NCI-H1930 (cell line): ENCODE data around the gene CSPG4.
"Not testable (repeated sequence)": the region's sequence is repeated elsewhere in the genome, so short reads cannot be mapped to it uniquely, and the experiment has no call there.

Experiments
- DNase-seq, 2 experiments: peaks; one replicate each; lab custom pipeline; 2025; lab: John Stamatoyannopoulos, UW

Gene CSPG4

GRCh38 chr15:75738014-75738646 is 25.5 kb upstream of the CSPG4 start:
- no peak for DNase-seq

GRCh38 chr15:75737116-75738013 is 24.7 kb upstream of the CSPG4 start:
- not testable (repeated sequence) for DNase-seq

- DNase-seq: no peak
Observed at GRCh38 chr15:75736256-75736655, 23.6 kb upstream of the CSPG4 start.

GRCh38 chr15:75734861-75735760 is 22.5 kb upstream of the CSPG4 start:
- DNase-seq: not testable (repeated sequence)

GRCh38 chr15:75733761-75734651 is 21.4 kb upstream of the CSPG4 start:
- DNase-seq: no peak

- DNase-seq: peak in 1 of 2 experiments; percentile 2
Observed at GRCh38 chr15:75732809-75733451, 20.3 kb upstream of the CSPG4 start.

GRCh38 chr15:75732177-75732808 is 19.6 kb upstream of the CSPG4 start:
- no peak for DNase-seq

GRCh38 chr15:75731248-75732151 is 18.9 kb upstream of the CSPG4 start:
- no peak for DNase-seq

GRCh38 chr15:75730376-75731247 is 18.0 kb upstream of the CSPG4 start:
- not testable (repeated sequence) for DNase-seq

- DNase-seq: no peak
Observed at GRCh38 chr15:75729326-75730069, 16.9 kb upstream of the CSPG4 start.

GRCh38 chr15:75727851-75728715 is 15.4 kb upstream of the CSPG4 start:
- peak in 1 of 2 experiments; percentile 2 for DNase-seq

GRCh38 chr15:75727031-75727531 is 14.4 kb upstream of the CSPG4 start:
- no peak for DNase-seq

- DNase-seq: no peak
Observed at GRCh38 chr15:75725719-75726607, 13.3 kb upstream of the CSPG4 start.

- DNase-seq: no peak
Observed at GRCh38 chr15:75725006-75725718, 12.5 kb upstream of the CSPG4 start.
